SJSA1 (cell line): ENCODE results near the gene ZNF681. TPM values are rescaled to one million over a fixed set of nuclear protein-coding genes. Genes with fewer than 3 reads are reported as not detected.
"Not testable (repeated sequence)": the region's sequence is repeated elsewhere in the genome, so short reads cannot be mapped to it uniquely, and the experiment has no call there.

ENCODE experiments used
- DNase-seq, 2 experiments: peaks; one replicate each; pipeline ENCODE4 v3.0.0-alpha.2; 2015 to 2020; ENCODE audit warnings: low spot score in 2 of 2, low read depth in 1 of 2
- H3K27ac ChIP-seq: fragments of 250-450 bp; sonication (Bioruptor Pico); 2 replicates; pipeline ENCODE4 v1.5.1; 2020; ENCODE audit warnings: mild to moderate bottlenecking, moderate library complexity
- H3K27me3 ChIP-seq: fragments of 250-450 bp; sonication (Bioruptor Pico); replicated peaks from 2 replicates; pipeline ENCODE4 v1.5.1; 2020; ENCODE audit warnings: mild to moderate bottlenecking, moderate library complexity
- H3K36me3 ChIP-seq: fragments of 250-450 bp; sonication (Bioruptor Pico); 2 replicates; pipeline ENCODE4 v1.5.1; 2020; ENCODE audit warnings: mild to moderate bottlenecking
- H3K4me1 ChIP-seq: fragments of 250-450 bp; sonication (Bioruptor Pico); replicated peaks from 2 replicates; pipeline ENCODE4 v1.6.1; 2021; ENCODE audit warnings: mild to moderate bottlenecking
- H3K4me3 ChIP-seq: fragments of 250-450 bp; sonication (Bioruptor Pico); 2 replicates; pipeline ENCODE4 v1.5.1; 2020; ENCODE audit warnings: mild to moderate bottlenecking
- H3K9me3 ChIP-seq: fragments of 250-450 bp; sonication (Bioruptor Pico); replicated peaks from 2 replicates; pipeline ENCODE4 v1.5.1; 2020; ENCODE audit warnings: mild to moderate bottlenecking
- total RNA-seq: library from RNA; depleted of rRNA; stranded (reverse); fragments of >200 nt; shearing (Covaris generic); gene quantifications from 2 replicates; pipeline ENCODE4 v1.2.3, GENCODE V29; 2014

ZNF681 gene
- total RNA-seq, 1 experiment from 2014 or later = 0.95 TPM

GRCh38 chr19:23785982-23786381 is 27.3 kb upstream of the ZNF681 start:
- no peak for DNase-seq
- H3K27ac ChIP-seq = no peak overlapping the region

DNA sequence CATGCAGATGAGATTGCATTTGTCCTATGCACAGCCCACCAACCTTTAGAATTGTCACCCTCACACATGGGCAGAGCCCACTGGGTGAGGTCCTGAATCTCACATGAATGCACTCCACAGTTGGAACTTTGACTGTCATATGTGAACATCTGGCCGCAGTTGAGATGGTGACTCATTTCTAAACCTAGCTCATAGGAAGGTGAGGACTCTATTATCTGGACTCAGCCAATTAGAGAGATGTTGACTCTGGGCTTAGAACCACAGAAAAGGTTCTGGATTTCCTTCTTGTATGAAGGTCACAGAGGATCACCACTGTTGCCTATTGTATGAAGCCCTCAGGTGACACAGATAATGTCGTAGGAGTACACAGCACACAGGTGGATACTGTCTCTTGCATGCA is 25.6 kb upstream of the ZNF681 start:
- H3K27me3 ChIP-seq = no peaks in the 10 kb centered on the region
- no peak overlapping the region for H3K27ac ChIP-seq
- no peaks in the 10 kb centered on the region for H3K4me1 ChIP-seq
- no peak for DNase-seq
- no peak overlapping the region for H3K4me3 ChIP-seq
- 0 out of 2 replicates have a peak, but pooled peaks cover 3% of the 10 kb centered on the region for H3K36me3 ChIP-seq
- H3K9me3 ChIP-seq = no peaks in the 10 kb centered on the region; the same call in 1 of the 2 replicates

More at GRCh38 chr19:23785982-23786381, 27.3 kb upstream of the ZNF681 start:
- Histone ChIP-seq H3K4me3 (no peak overlapping the region), H3K4me1 (no peaks in the 10 kb centered on the region), H3K27me3 (no peaks in the 10 kb centered on the region), H3K9me3 (no peaks in the 10 kb centered on the region; the same call in 1 of the 2 replicates), H3K36me3 (no peaks in the 10 kb centered on the region)

GRCh38 chr19:23783636-23784035 is 24.9 kb upstream of the ZNF681 start:
- DNase-seq = no peak
- Histone ChIP-seq H3K36me3 (0 out of 2 replicates have a peak, but pooled peaks cover 4% of the 10 kb centered on the region), H3K4me1 (no peaks in the 10 kb centered on the region), H3K4me3 (no peak overlapping the region), H3K27ac (no peak overlapping the region), H3K27me3 (no peaks in the 10 kb centered on the region), H3K9me3 (no peaks in the 10 kb centered on the region; the same call in 1 of the 2 replicates)

DNA sequence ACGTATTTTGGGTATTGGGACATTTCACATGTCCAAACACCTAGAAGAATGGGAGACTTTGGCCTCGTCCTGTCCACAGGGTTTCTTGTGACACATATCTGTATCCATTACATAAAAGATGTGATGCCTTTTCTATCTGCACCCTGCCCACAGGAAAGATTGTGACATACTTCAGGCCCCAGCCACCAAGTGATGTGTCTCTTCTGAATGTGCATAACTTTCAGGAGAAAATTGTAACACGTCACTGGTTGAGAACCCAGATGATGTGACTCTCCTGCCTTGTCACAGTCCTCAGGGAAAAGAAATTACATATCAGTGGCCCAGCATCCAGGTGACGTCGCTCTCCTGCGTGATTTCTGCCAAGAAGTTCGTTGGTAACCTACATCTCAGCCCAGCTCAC is 21.0 kb upstream of the ZNF681 start:
- DNase-seq = no peak
- no peaks in the 10 kb centered on the region for H3K27me3 ChIP-seq
- H3K9me3 ChIP-seq = no peaks in the 10 kb centered on the region
- H3K4me3 ChIP-seq = no peak overlapping the region
- no peaks in the 10 kb centered on the region for H3K4me1 ChIP-seq
- 0 out of 2 replicates have a peak, but pooled peaks cover 4% of the 10 kb centered on the region for H3K36me3 ChIP-seq
- no peak overlapping the region for H3K27ac ChIP-seq

- Histone ChIP-seq H3K27ac (no peak overlapping the region), H3K36me3 (0 out of 2 replicates have a peak, but pooled peaks cover 4% of the 10 kb centered on the region), H3K4me1 (no peaks in the 10 kb centered on the region), H3K9me3 (no peaks in the 10 kb centered on the region), H3K4me3 (no peak overlapping the region), H3K27me3 (no peaks in the 10 kb centered on the region)
- no peak for DNase-seq
Measured at GRCh38 chr19:23778566-23778965, 19.9 kb upstream of the ZNF681 start.

- not testable (repeated sequence) for H3K4me1 ChIP-seq, H3K9me3 ChIP-seq
Measured at GRCh38 chr19:23778036-23778435, 19.3 kb upstream of the ZNF681 start.

DNA sequence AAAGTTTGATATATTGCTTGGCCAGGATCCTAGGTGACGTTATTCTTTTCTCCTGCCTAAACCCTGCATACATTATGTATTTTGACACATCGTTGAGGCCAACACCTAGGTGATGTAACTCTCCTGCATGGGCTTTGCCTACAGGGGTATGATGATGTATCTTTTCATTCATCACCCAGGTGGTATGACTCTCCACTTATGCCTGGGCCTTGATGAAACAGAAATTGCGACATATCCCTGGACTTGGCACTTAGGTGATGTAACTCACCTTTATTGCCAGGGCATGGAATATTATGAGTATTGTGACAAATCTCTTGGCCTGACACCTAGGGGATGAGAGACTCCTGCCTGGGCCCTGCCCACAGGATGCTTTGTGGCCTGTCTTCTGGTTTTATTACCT is 18.5 kb upstream of the ZNF681 start:
- Histone ChIP-seq H3K4me1 (no peaks in the 10 kb centered on the region), H3K9me3 (no peaks in the 10 kb centered on the region), H3K4me3 (no peak overlapping the region), H3K36me3 (0 out of 2 replicates have a peak, but pooled peaks cover 4% of the 10 kb centered on the region), H3K27ac (no peak overlapping the region), H3K27me3 (no peaks in the 10 kb centered on the region)
- no peak for DNase-seq

More at GRCh38 chr19:23778036-23778435, 19.3 kb upstream of the ZNF681 start:
- H3K27ac ChIP-seq, H3K4me3 ChIP-seq, H3K36me3 ChIP-seq, H3K27me3 ChIP-seq, DNase-seq: not testable (repeated sequence)

DNA sequence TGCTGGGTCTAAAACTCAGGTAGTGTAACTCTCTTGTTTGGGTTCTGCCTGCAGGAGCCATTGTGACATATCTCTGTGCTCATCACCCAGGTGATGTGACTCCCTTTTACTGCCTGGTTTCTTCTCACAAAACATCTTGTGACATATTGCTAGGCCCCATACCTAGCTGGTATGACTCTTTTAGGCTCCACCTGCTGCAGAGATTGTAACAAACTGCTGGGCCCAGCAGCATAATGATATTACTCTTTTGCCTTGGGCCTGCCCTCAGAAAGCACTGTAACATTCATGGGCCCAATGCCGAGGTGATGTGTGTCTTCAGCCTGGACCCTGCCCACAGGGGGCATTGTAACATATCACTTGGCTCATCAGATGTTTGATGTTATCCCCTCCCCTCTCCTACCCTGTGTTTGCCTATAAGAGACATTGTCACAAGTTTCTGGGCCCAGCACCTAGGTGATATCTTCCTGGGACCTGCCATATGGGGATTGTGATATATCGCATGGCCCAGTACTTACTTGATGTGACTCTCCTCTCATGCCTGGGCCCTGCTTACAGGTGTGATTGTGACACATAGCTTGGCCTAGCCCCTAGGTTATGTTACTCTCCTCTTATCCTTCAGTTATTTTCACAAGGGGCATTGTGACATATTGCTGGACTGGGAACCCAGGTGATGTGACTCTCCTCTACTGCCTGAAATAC is 18.0 kb upstream of the ZNF681 start:
- DNase-seq = no peak
- no peak overlapping the region for H3K4me3 ChIP-seq
- no peaks in the 10 kb centered on the region for H3K27me3 ChIP-seq
- 0 out of 2 replicates have a peak, but pooled peaks cover 4% of the 10 kb centered on the region for H3K36me3 ChIP-seq
- no peaks in the 10 kb centered on the region; the same call in 1 of the 2 replicates for H3K9me3 ChIP-seq
- H3K27ac ChIP-seq = no peak overlapping the region
- H3K4me1 ChIP-seq = no peaks in the 10 kb centered on the region

GRCh38 chr19:23774524-23774971 is 15.9 kb upstream of the ZNF681 start:
- no peaks in the 10 kb centered on the region for H3K27me3 ChIP-seq
- no peak overlapping the region for H3K4me3 ChIP-seq
- H3K36me3 ChIP-seq = 0 out of 2 replicates have a peak, but pooled peaks cover 3% of the 10 kb centered on the region
- H3K9me3 ChIP-seq = no peaks in the 10 kb centered on the region; the same call in none of the 2 replicates
- no peaks in the 10 kb centered on the region for H3K4me1 ChIP-seq
- H3K27ac ChIP-seq = no peak overlapping the region
- no peak for DNase-seq

DNA sequence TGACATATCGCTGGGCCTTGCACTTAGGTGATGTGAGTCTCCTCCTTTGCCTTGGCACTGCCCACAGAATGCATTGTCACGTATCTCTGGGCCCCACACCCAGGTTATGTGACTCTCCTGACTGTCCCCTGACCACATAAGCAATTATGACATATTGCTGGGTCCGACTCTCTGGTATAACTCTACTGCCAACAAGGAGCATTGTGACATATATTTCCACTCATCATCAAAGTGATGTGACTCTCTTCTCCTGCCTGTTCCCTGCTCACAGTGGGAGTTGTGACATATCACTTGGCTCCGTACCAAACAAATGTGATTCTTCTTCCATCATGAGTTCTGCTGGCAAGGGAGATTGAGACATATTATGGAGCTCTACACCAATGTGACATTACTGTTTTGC is 15.4 kb upstream of the ZNF681 start:
- no peak for DNase-seq
- no peaks in the 10 kb centered on the region for H3K36me3 ChIP-seq
- H3K4me1 ChIP-seq = no peaks in the 10 kb centered on the region
- no peaks in the 10 kb centered on the region for H3K27me3 ChIP-seq
- no peak overlapping the region for H3K4me3 ChIP-seq
- no peaks in the 10 kb centered on the region; the same call in none of the 2 replicates for H3K9me3 ChIP-seq
- H3K27ac ChIP-seq = no peak overlapping the region

DNA sequence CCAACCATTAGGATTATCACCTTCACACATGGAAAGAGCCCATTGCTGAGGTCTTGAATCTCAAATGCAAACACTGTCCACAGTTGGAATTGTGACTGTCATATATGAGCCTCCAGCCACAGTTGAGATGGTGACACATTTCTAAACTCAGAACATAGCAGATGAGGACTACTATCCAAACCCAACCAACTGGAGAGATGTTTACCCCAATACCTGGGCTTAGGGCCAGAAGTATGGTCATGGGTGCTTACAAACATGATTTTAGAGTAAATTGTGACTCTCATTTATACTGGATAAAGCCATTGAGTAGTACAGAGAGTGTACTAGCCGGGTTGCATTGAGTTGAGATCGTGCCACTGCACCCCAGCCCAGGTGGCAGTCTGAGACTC is 14.0 kb upstream of the ZNF681 start:
- DNase-seq = no peak
- Histone ChIP-seq H3K9me3 (no peaks in the 10 kb centered on the region; the same call in none of the 2 replicates), H3K4me1 (no peaks in the 10 kb centered on the region), H3K27me3 (no peaks in the 10 kb centered on the region), H3K27ac (no peak overlapping the region), H3K4me3 (no peak overlapping the region), H3K36me3 (no peaks in the 10 kb centered on the region)

DNA sequence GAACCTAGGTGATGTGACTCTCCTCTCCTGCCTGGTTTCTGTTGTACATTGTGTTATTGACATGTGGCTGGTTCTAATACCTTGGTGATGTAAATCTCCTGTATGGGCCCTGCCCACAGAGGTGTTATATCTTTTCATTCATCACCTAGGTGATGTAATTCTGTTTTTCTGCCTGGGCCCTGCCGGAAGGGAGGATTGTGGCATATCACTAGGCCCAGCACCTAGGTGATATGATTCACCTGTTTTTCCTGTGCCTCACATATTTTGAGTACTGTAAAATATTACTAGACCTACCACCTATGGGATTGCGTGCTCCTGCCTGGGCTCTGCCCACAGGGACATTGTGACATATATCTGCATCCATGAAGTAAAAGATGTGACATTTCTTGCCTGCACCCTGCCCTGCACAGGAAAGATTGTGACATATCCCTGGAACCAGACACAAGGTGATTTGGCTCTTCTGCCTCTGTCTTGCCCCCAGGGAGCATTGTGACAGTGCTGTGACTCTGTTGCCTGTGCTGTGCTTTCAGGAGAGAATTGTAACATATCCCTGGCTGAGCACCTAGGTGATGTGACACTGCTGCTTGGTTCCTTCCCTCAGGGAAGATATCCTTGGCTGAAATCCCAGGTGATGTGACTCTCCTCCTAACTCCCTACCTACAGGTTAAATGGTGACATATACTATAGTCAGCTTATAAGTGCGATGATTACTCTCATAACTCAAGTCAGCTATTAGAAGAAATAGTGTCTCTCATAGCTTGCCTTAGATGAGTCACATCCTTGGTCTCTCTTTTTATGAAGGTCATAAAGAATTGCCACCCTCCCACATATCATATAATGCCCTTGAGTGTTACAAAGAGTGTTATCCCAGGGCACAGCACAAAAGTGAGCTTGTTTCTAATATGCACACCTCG is 13.3 kb upstream of the ZNF681 start:
- Histone ChIP-seq H3K4me3 (no peak overlapping the region), H3K36me3 (no peaks in the 10 kb centered on the region), H3K27ac (no peak overlapping the region), H3K9me3 (no peaks in the 10 kb centered on the region; the same call in none of the 2 replicates), H3K27me3 (no peaks in the 10 kb centered on the region), H3K4me1 (no peaks in the 10 kb centered on the region)
- no peak for DNase-seq

DNA sequence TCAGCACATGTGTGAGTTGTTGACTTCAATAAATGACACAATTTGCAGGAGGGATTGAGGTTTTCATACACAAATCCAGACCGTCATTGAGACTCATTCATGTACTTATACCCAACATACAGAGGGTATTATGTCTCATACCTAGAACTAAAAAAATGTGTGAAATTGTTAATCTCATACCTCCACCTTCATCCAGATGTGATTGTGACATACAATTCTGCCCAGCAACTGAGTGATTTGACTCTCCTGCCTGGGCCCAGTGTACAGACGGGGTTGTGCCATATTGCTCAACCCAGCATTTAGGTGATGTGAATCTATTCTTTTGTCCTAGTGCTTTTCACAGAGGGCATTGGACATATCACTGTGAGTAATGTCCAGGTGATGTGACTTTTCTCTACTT is 12.6 kb upstream of the ZNF681 start:
- DNase-seq = no peak
- Histone ChIP-seq H3K9me3 (no peaks in the 10 kb centered on the region; the same call in none of the 2 replicates), H3K4me1 (no peaks in the 10 kb centered on the region), H3K36me3 (no peaks in the 10 kb centered on the region), H3K4me3 (no peak overlapping the region), H3K27me3 (no peaks in the 10 kb centered on the region), H3K27ac (no peak overlapping the region)
